Keratinocyte (primary cell): ENCODE results near the gene DDX20. TPM values are rescaled to one million over a fixed set of nuclear protein-coding genes. Genes with fewer than 3 reads are reported as not detected.

Experiments used
- DNase-seq: peaks from one replicate; pipeline ENCODE4 v3.0.0-alpha.2; 2011; ENCODE audit warnings: low read depth, missing footprints, low spot score
- FAIRE-seq: peaks from 2 replicates; lab custom pipeline; 2011; peaks lifted over from hg19 to GRCh38; lab: Jason Lieb, UNC
- H2AFZ ChIP-seq: 2 replicates; pipeline ENCODE4 v1.6.0; 2012; ENCODE audit warnings: low read length, control low read depth, inconsistent platforms; ENCODE audit not compliant: control insufficient read depth
- H3K27ac ChIP-seq: 2 replicates; pipeline ENCODE4 v1.5.1; 2011; ENCODE audit warnings: low read length; ENCODE audit not compliant: control insufficient read depth, insufficient read depth
- H3K27me3 ChIP-seq: 3 replicates; pipeline ENCODE4 v1.6.0; 2011; ENCODE audit warnings: low read length; ENCODE audit not compliant: control insufficient read depth, insufficient read depth; ENCODE audit errors: extremely low read depth
- H3K36me3 ChIP-seq, 2 experiments: 2 replicates in 1 of 2; 3 replicates in 1 of 2; pipeline ENCODE4 v1.5.1; 2011; ENCODE audit warnings: low read length in 2 of 2, mild to moderate bottlenecking in 1 of 2; ENCODE audit not compliant: control insufficient read depth in 2 of 2, insufficient read depth in 2 of 2; ENCODE audit errors: extremely low read depth in 1 of 2
- H3K4me1 ChIP-seq: 3 replicates; pipeline ENCODE4 v1.5.1; 2011; ENCODE audit warnings: low read length; ENCODE audit not compliant: control insufficient read depth, insufficient read depth; ENCODE audit errors: extremely low read depth
- H3K4me2 ChIP-seq: 3 replicates; pipeline ENCODE4 v1.6.0; 2011; ENCODE audit warnings: low read depth, low read length; ENCODE audit not compliant: control insufficient read depth, insufficient read depth; ENCODE audit errors: extremely low read depth
- H3K4me3 ChIP-seq, 3 experiments: fragments of 200-600 bp in 1 of 3; sonication (generic) in 1 of 3; 2 replicates in 2 of 3; 3 replicates in 1 of 3; pipeline ENCODE4 v1.5.1; 2011 to 2016; ENCODE audit warnings: low read length in 3 of 3, mild to moderate bottlenecking in 3 of 3, control low read depth in 2 of 3, inconsistent platforms in 1 of 3, low read depth in 1 of 3, mixed read lengths in 1 of 3, mixed run types in 1 of 3, moderate library complexity in 1 of 3; ENCODE audit not compliant: control insufficient read depth in 2 of 3, insufficient read depth in 2 of 3; ENCODE audit errors: extremely low read depth in 1 of 3
- H3K79me2 ChIP-seq: 2 replicates; pipeline ENCODE4 v1.6.0; 2012; ENCODE audit warnings: low read length; ENCODE audit not compliant: control insufficient read depth, insufficient read depth
- H3K9ac ChIP-seq: 3 replicates; pipeline ENCODE4 v1.6.0; 2011; ENCODE audit warnings: low read length; ENCODE audit not compliant: control insufficient read depth, insufficient read depth; ENCODE audit errors: extremely low read depth
- H3K9me1 ChIP-seq: 3 replicates; pipeline ENCODE4 v1.6.0; 2011; ENCODE audit warnings: low read length; ENCODE audit not compliant: control insufficient read depth, insufficient read depth; ENCODE audit errors: extremely low read depth
- H3K9me3 ChIP-seq: 2 replicates; pipeline ENCODE4 v1.5.1; 2012; ENCODE audit warnings: low read depth, low read length; ENCODE audit not compliant: control insufficient read depth
- H4K20me1 ChIP-seq: 3 replicates; pipeline ENCODE4 v1.6.0; 2011; ENCODE audit warnings: low read length; ENCODE audit not compliant: control insufficient read depth, insufficient read depth; ENCODE audit errors: extremely low read depth
- CTCF ChIP-seq, 3 experiments: IDR thresholded peaks in 1 of 3; conservative IDR thresholded peaks in 1 of 3; optimal IDR thresholded peaks in 1 of 3; 2 replicates in 2 of 3; 3 replicates in 1 of 3; pipeline versions ENCODE3 to v1.5.1; 2011; ENCODE audit warnings: low read length in 3 of 3, mild to moderate bottlenecking in 3 of 3, moderate library complexity in 2 of 3, control low read depth in 1 of 3, inconsistent platforms in 1 of 3; ENCODE audit not compliant: insufficient read depth in 2 of 3; ENCODE audit errors: extremely low read depth in 1 of 3
- EZH2 ChIP-seq: IDR thresholded peaks from one replicate; pipeline ENCODE4 v1.6.1; 2012; ENCODE audit warnings: inconsistent platforms, mild to moderate bottlenecking, low read length, moderate library complexity
- dilution Hi-C: fragments of 300-500 bp; cut with MboI; formaldehyde crosslinking; loops from one replicate; pipeline ENCODE4 v1.7.0; 2020; ENCODE audit warnings: low sequenced_read_pairs; ENCODE audit not compliant: extremely low pct_ligation_motif_present
- polyA plus RNA-seq, 5 experiments: library from polyadenylated mRNA; depleted of rRNA in 3 of 5; stranded (reverse) in 3 of 5; stranded (forward) in 1 of 5; unstranded in 1 of 5; fragments of >200 nt; gene quantifications; 1 replicate in 1 of 5; 2 replicates in 3 of 5; 3 replicates in 1 of 5; pipeline versions ENCODE4 v1.2.1 to v1.2.3, GENCODE V29; 2011 to 2012; ENCODE audit warnings: missing spikeins in 2 of 5, low read depth in 1 of 5, low replicate concordance in 1 of 5

The DDX20 gene
- polyA plus RNA-seq, 1 donor (not counting 4 experiments of a cell fraction or from before 2014, with no cell fraction given) = 14.8 TPM

GRCh38 chr1:111768023-111768422, 12.3 kb downstream of the DDX20 start:
- no peak overlapping the region for H3K27ac ChIP-seq
- H3K36me3 ChIP-seq = peaks cover 8 to 19% of the 10 kb centered on the region in 2 experiments
- H3K4me2 ChIP-seq = no peak overlapping the region
- dilution Hi-C loops = no loop called here
- DNase-seq = no peak
- TF ChIP-seq CTCF (optimal IDR thresholded peaks at IDR 0.05 in 1 of 3, IDR thresholded peaks at IDR 0.05 in 1 of 3, conservative IDR thresholded peaks at IDR 0.05 in 1 of 3; ENCODE audit: extremely low read depth in 1 of 3, insufficient read depth in 2 of 3, low read length in 3 of 3) = no peak
- TF ChIP-seq EZH2 = no peak
- no peaks in the 10 kb centered on the region for H3K4me1 ChIP-seq
- H3K27me3 ChIP-seq = no peaks in the 10 kb centered on the region
- no peak overlapping the region for H3K4me3 ChIP-seq
- no peaks in the 10 kb centered on the region for H3K9me3 ChIP-seq
- FAIRE-seq = no peak
- H2AFZ ChIP-seq = no peak overlapping the region
- H4K20me1 ChIP-seq = no peaks in the 10 kb centered on the region
- H3K79me2 ChIP-seq = no peaks in the 10 kb centered on the region
- no peak overlapping the region for H3K9ac ChIP-seq
- no peaks in the 10 kb centered on the region for H3K9me1 ChIP-seq

GRCh38 chr1:111768625-111769024, 12.9 kb downstream of the DDX20 start:
- Histone ChIP-seq H4K20me1 (no peaks in the 10 kb centered on the region), H3K4me3 (no peak overlapping the region), H3K36me3 (peaks cover 7 to 13% of the 10 kb centered on the region in 2 experiments), H3K27ac (no peak overlapping the region), H2AFZ (no peak overlapping the region), H3K9me3 (no peaks in the 10 kb centered on the region), H3K27me3 (no peaks in the 10 kb centered on the region), H3K9ac (no peak overlapping the region), H3K79me2 (no peaks in the 10 kb centered on the region), H3K9me1 (no peaks in the 10 kb centered on the region), H3K4me2 (no peak overlapping the region), H3K4me1 (no peaks in the 10 kb centered on the region)
- DNase-seq = no peak
- no peak for FAIRE-seq
- dilution Hi-C loops = no loop called here
- TF ChIP-seq EZH2 (no peak), CTCF (optimal IDR thresholded peaks at IDR 0.05 in 1 of 3, IDR thresholded peaks at IDR 0.05 in 1 of 3, conservative IDR thresholded peaks at IDR 0.05 in 1 of 3; ENCODE audit: extremely low read depth in 1 of 3, insufficient read depth in 2 of 3, low read length in 3 of 3) (no peak)
